Bronchial epithelial cell (primary cell): ENCODE measurements around the gene CD300LB. TPM values are rescaled to one million over a fixed set of nuclear protein-coding genes. Genes with fewer than 3 reads are reported as not detected.

Experiments used
- DNase-seq: peaks from one replicate; pipeline ENCODE4 v3.0.0-alpha.2; 2010; ENCODE audit warnings: low read depth
- FAIRE-seq: peaks from 2 replicates; lab custom pipeline; 2011; peaks lifted over from hg19 to GRCh38; lab: Jason Lieb, UNC
- H3K27me3 ChIP-seq: 2 replicates; pipeline ENCODE4 v1.5.1; 2011; ENCODE audit warnings: low read length; ENCODE audit not compliant: control insufficient read depth, insufficient read depth
- H3K36me3 ChIP-seq: 2 replicates; pipeline ENCODE4 v1.5.1; 2011; ENCODE audit warnings: low read length; ENCODE audit not compliant: control insufficient read depth, insufficient read depth
- H3K4me3 ChIP-seq: 2 replicates; pipeline ENCODE4 v1.5.1; 2011; ENCODE audit warnings: mild to moderate bottlenecking, low read depth, low read length, control low read depth
- total RNA-seq: library from RNA; depleted of rRNA; stranded (reverse); fragments of >200 nt; gene quantifications from 2 replicates; pipeline ENCODE4 v1.2.1, GENCODE V29; 2014
- TF ChIP-seq, protein P1 (sequence below): IDR thresholded peaks from 2 replicates; pipeline ENCODE4 v1.5.1; 2011; ENCODE audit warnings: mild to moderate bottlenecking, moderate library complexity, low read length, control low read depth, inconsistent platforms; ENCODE audit not compliant: insufficient read depth, severe bottlenecking

Gene CD300LB
- total RNA-seq, 1 donor from 2014 or later: not detected

DNA sequence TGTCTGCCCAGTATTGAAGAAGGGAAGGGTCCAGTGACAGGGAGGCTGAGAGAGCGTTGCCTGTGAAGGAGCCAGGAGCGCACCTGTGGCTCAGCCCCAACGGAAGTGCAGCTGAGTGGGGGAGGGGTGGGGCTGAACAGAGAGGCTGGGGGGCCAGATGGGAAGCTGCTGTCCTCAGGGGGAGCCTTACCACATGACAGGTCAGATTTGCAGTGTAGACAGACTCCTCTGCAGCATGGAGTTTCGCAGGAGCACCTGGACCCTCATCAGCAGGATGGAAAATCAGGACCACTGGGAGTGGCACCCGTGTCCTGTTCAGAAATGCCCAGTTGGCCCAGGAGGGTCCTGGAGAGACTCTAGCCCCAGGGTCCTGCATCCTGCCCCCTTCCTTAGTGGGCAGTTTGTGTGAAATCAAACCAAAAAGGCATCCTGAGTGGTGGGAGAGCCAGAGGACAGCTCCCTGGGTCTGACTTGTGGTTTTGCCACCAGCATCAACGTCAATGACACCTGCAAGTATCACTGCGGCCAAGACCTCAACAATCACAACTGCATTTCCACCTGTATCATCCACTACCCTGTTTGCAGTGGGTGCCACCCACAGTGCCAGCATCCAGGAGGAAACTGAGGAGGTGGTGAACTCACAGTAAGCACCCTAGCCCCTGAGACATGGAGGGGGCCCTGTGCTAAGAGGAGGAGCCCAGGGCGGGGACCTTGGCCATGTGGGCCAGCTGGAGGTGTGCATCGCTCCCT, 57.1 kb downstream of the CD300LB start:
- FAIRE-seq (no peak), DNase-seq (no peak)
- Histone ChIP-seq H3K27me3 (no peaks in the 10 kb centered on the region), H3K4me3 (no peak overlapping the region), H3K36me3 (no peaks in the 10 kb centered on the region)
- TF ChIP-seq, protein P1, sequence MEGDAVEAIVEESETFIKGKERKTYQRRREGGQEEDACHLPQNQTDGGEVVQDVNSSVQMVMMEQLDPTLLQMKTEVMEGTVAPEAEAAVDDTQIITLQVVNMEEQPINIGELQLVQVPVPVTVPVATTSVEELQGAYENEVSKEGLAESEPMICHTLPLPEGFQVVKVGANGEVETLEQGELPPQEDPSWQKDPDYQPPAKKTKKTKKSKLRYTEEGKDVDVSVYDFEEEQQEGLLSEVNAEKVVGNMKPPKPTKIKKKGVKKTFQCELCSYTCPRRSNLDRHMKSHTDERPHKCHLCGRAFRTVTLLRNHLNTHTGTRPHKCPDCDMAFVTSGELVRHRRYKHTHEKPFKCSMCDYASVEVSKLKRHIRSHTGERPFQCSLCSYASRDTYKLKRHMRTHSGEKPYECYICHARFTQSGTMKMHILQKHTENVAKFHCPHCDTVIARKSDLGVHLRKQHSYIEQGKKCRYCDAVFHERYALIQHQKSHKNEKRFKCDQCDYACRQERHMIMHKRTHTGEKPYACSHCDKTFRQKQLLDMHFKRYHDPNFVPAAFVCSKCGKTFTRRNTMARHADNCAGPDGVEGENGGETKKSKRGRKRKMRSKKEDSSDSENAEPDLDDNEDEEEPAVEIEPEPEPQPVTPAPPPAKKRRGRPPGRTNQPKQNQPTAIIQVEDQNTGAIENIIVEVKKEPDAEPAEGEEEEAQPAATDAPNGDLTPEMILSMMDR: no peak

DNA sequence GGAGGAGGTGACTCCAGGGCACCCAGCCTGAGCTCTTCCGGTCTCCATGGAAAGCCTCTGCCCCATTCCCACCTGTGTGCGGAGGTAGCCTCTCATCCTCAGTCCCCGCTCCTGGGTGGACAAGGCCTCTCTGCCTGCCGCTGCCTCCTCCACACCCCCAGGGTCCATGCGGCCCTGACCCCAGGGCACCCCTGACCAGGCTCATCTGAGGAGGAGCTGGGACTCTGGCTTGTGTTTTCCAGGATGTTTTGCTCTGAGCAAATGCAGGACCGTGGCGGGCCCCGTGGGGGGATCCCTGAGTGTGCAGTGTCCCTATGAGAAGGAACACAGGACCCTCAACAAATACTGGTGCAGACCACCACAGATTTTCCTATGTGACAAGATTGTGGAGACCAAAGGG, 58.0 kb downstream of the CD300LB start:
- DNase-seq (no peak), FAIRE-seq (no peak)
- H3K36me3 ChIP-seq: no peaks in the 10 kb centered on the region
- no peaks in the 10 kb centered on the region for H3K27me3 ChIP-seq
- TF ChIP-seq, protein P1: no peak
- H3K4me3 ChIP-seq: no peak overlapping the region

DNA sequence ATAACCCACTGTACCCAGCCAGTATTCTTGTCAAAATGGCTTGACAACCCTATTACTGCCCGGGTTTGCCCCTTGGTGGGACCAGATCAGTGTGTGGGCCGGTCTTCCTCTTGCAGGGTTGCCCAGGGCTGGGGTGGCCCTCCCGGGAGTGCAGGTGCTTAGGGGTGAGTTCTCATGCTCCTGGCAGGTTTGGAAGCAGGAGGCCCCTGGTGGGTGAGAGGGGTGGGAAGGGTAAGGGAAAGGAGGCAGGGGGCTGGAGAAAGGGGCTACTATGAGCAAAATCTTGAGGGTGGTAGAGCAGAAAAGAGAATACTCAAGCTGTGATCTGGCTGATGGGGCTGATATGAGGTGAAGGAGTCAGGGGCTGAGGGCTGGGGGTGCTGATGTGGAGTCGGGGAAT, 58.4 kb downstream of the CD300LB start:
- no peak for DNase-seq
- Histone ChIP-seq H3K36me3 (no peaks in the 10 kb centered on the region), H3K4me3 (no peak overlapping the region), H3K27me3 (no peaks in the 10 kb centered on the region)
- TF ChIP-seq, protein P1: no peak
- no peak for FAIRE-seq

GRCh38 chr17:74471341-74471740, 59.9 kb downstream of the CD300LB start:
- FAIRE-seq (peak; percentile 75), DNase-seq (peak; percentile 11)
- Histone ChIP-seq H3K27me3 (no peaks in the 10 kb centered on the region), H3K36me3 (no peaks in the 10 kb centered on the region), H3K4me3 (no peak overlapping the region)
- TF ChIP-seq, protein P1: no peak

Other genes starting within 250 kb of the CD300LB start
- not detected in 2 replicates for gene KIF19, start 205.2 kb downstream of the CD300LB start, total RNA-seq
- not detected in 2 replicates for gene BTBD17, start 169.6 kb downstream of the CD300LB start, total RNA-seq
- not detected in 2 replicates for gene GPR142, start 164.0 kb downstream of the CD300LB start, total RNA-seq
- gene GPRC5C, start 99.4 kb downstream of the CD300LB start, total RNA-seq: 15.4 and 15.5 TPM in 2 replicates
- not detected in 2 replicates for gene CD300A, start 64.8 kb downstream of the CD300LB start, total RNA-seq
- gene CD300C, start 14.6 kb upstream of the CD300LB start, total RNA-seq: not detected in 2 replicates
- not detected in 2 replicates for gene CD300H, start 36.0 kb upstream of the CD300LB start, total RNA-seq
- not detected in 2 replicates for gene CD300LD, start 60.8 kb upstream of the CD300LB start, total RNA-seq
- not detected in 2 replicates for gene CD300E, start 92.3 kb upstream of the CD300LB start, total RNA-seq
- gene CD300LF, start 181.4 kb upstream of the CD300LB start, total RNA-seq: not detected in 2 replicates
- gene RAB37, start 205.8 kb upstream of the CD300LB start, total RNA-seq: under 0.01 and 0.38 TPM in 2 replicates
- gene NHERF1, start 217.2 kb upstream of the CD300LB start, total RNA-seq: 35.3 and 55.8 TPM in 2 replicates
- gene NAT9, start 244.9 kb upstream of the CD300LB start, total RNA-seq: 35.8 and 64.5 TPM in 2 replicates